Stomach (tissue), 9 donors: ENCODE data around the gene NUAK1. TPM values are rescaled to one million over a fixed set of nuclear protein-coding genes. Genes with fewer than 3 reads are reported as not detected.
"Not testable (repeated sequence)": the region's sequence is repeated elsewhere in the genome, so short reads cannot be mapped to it uniquely, and the experiment has no call there.

ENCODE experiments used
- DNase-seq, 2 donors: peaks; one replicate each; pipeline versions ENCODE4 v3.0.0 to v3.0.0-alpha.2; 2013 to 2019
- H3K27ac ChIP-seq, 5 donors: fragments of 200-600 bp in 4 of 5; sonication (generic) in 4 of 5; one replicate each; pipeline ENCODE4 v1.5.1; 2013 to 2019; ENCODE audit warnings: mild to moderate bottlenecking in 1 of 5, moderate library complexity in 1 of 5
- H3K27me3 ChIP-seq, 3 donors: fragments of 200-600 bp; sonication (generic); one replicate each; pipeline ENCODE4 v1.5.1; 2017 to 2019; ENCODE audit warnings: mixed run types in 1 of 3
- H3K36me3 ChIP-seq, 4 donors: fragments of 200-600 bp; sonication (generic); 1 replicate in 3 of 4; 2 replicates in 1 of 4; pipeline ENCODE4 v1.5.1; 2016 to 2019
- H3K4me1 ChIP-seq, 4 donors: fragments of 200-600 bp; sonication (generic); one replicate each; pipeline ENCODE4 v1.5.1; 2016 to 2019
- H3K4me3 ChIP-seq, 4 donors: fragments of 200-600 bp; sonication (generic) in 3 of 4; one replicate each; pipeline ENCODE4 v1.5.1; 2016 to 2019; ENCODE audit warnings: mild to moderate bottlenecking in 1 of 4
- H3K9me3 ChIP-seq, 4 donors: fragments of 200-600 bp; sonication (generic); one replicate each; pipeline ENCODE4 v1.5.1; 2016 to 2019
- CTCF ChIP-seq, 7 experiments: fragments of 450-650 bp in 4 of 7; fragments of 200-600 bp in 3 of 7; sonication (generic) in 3 of 7; IDR thresholded peaks; one replicate each; pipeline ENCODE4 v1.5.1; 2016 to 2019; ENCODE audit warnings: antibody characterized with exemption in 7 of 7, control low read depth in 2 of 7, mild to moderate bottlenecking in 1 of 7
- EP300 ChIP-seq: sonication (generic); formaldehyde crosslinking; IDR thresholded peaks from one replicate; pipeline ENCODE4 v1.6.1; 2017; ENCODE audit warnings: antibody characterized with exemption
- POLR2A ChIP-seq, 4 donors: fragments of 450-650 bp; IDR thresholded peaks; one replicate each; pipeline ENCODE4 v1.6.1; 2016; ENCODE audit warnings: antibody characterized with exemption in 4 of 4, control low read depth in 2 of 4, mild to moderate bottlenecking in 1 of 4, moderate library complexity in 1 of 4
- POLR2AphosphoS5 ChIP-seq, 3 donors: sonication (generic); formaldehyde crosslinking; IDR thresholded peaks; one replicate each; pipeline ENCODE4 v1.6.1; 2016; ENCODE audit warnings: antibody characterized with exemption in 3 of 3
- WGBS, 5 donors: extraction: QIAGEN DNeasy Blood & Tissue Kit in 3 of 5; methylation state at CpG; one replicate each; pipeline versions ENCODE4 v1.1.5 to v1.1.7; 2013 to 2018; 5-methylcytosine and 5-hydroxymethylcytosine counted together
- intact Hi-C: fragments of 100-400 bp; cut with DNase I; formaldehyde crosslinking; loops from one replicate; pipeline ENCODE4 v1.15.1; 2023; ENCODE audit warnings: low total_unique reads
- polyA plus RNA-seq, 3 donors: library from polyadenylated mRNA; stranded (reverse); fragments of 200-250 nt; gene quantifications; one replicate each; pipeline ENCODE4 v1.2.3, GENCODE V29; 2013
- total RNA-seq, 5 donors: library from RNA; depleted of rRNA; stranded (reverse); fragments of >200 nt; gene quantifications; one replicate each; pipeline versions ENCODE4 v1.1.0 to v1.2.3, GENCODE V29; 2014 to 2016
- donor health status: healthy with polysubstance abuse.
- donor health status: Bipolar disorder and iron deficiency.
- donor health status: healthy.

The NUAK1 gene
- total and polyA plus RNA-seq, 8 donors = 0.58 to 79.0 (median 4.3) TPM

GRCh38 chr12:106021516-106021915, 117.2 kb downstream of the NUAK1 start:
- 13 to 50% (median 28%) methylated on average over 5 of the region's 5 CpGs for WGBS, 5 donors
- no peaks in the 10 kb centered on the region for H3K36me3 ChIP-seq
- DNase-seq = peak in 1 of 2 donors; percentile 16
- H3K27ac ChIP-seq = no peak overlapping the region
- H3K4me1 ChIP-seq = peaks cover 0 to 11% (median 8%) of the 10 kb centered on the region in 4 donors
- no peak overlapping the region for H3K4me3 ChIP-seq
- no peak for TF ChIP-seq CTCF (IDR thresholded peaks at IDR 0.05)
- TF ChIP-seq POLR2AphosphoS5 (IDR thresholded peaks at IDR 0.05) = no peak
- TF ChIP-seq POLR2A (IDR thresholded peaks at IDR 0.05) = no peak
- intact Hi-C loops = no loop called here
- H3K27me3 ChIP-seq = peaks cover 0 to under 1% (median 0%) of the 10 kb centered on the region in 3 donors
- peaks cover 0 to 17% (median 7%) of the 10 kb centered on the region in 4 donors for H3K9me3 ChIP-seq

GRCh38 chr12:106020736-106021135, 118.0 kb downstream of the NUAK1 start:
- TF ChIP-seq EP300 = no peak
- no peak for TF ChIP-seq POLR2AphosphoS5 (IDR thresholded peaks at IDR 0.05)
- TF ChIP-seq POLR2A (IDR thresholded peaks at IDR 0.05) = no peak
- no peak for TF ChIP-seq CTCF (IDR thresholded peaks at IDR 0.05)
- H3K4me3 ChIP-seq = no peak overlapping the region
- H3K36me3 ChIP-seq = no peaks in the 10 kb centered on the region
- intact Hi-C loops = no loop called here
- no peak overlapping the region for H3K27ac ChIP-seq
- no peaks in the 10 kb centered on the region for H3K27me3 ChIP-seq
- peaks cover 0 to 11% (median 8%) of the 10 kb centered on the region in 4 donors for H3K4me1 ChIP-seq
- no peak for DNase-seq
- 53 to 81% (median 67%) methylated on average over 3 of the region's 3 CpGs for WGBS, 5 donors
- H3K9me3 ChIP-seq = peaks cover 0 to 17% (median 7%) of the 10 kb centered on the region in 4 donors

DNA sequence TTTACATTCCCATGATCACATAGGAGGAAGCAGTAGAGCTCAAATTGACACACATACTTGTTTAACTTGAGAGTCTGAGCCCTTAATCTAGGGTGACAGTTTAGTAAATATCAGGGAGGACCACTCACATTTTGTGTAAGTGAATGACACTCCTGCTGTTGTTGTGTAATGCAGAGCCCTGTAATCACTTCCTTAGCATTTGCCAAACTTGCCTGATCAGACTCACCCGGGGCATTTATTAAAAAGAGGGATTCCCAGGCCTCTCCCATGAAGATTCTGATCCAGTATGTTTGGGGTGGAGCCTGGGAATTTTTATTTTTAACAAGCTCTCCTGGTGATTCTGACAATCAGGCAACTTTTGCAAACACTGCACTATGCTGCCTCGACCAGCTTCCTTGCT, 119.6 kb downstream of the NUAK1 start:
- H3K9me3 ChIP-seq = peaks cover 0 to 17% (median 7%) of the 10 kb centered on the region in 4 donors
- no peak overlapping the region for H3K4me3 ChIP-seq
- no peaks in the 10 kb centered on the region for H3K27me3 ChIP-seq
- no peak for DNase-seq
- H3K36me3 ChIP-seq = no peaks in the 10 kb centered on the region
- WGBS, 5 donors = 56 to 78% (median 70%) methylated on average over 2 of the region's 2 CpGs
- H3K27ac ChIP-seq = no peak overlapping the region
- no peak for TF ChIP-seq EP300
- no peak for TF ChIP-seq CTCF (IDR thresholded peaks at IDR 0.05)
- no peak for TF ChIP-seq POLR2AphosphoS5 (IDR thresholded peaks at IDR 0.05)
- no peak for TF ChIP-seq POLR2A (IDR thresholded peaks at IDR 0.05)
- intact Hi-C loops = no loop called here
- H3K4me1 ChIP-seq = peaks cover 0 to 11% (median 8%) of the 10 kb centered on the region in 4 donors

- no peaks in the 10 kb centered on the region for H3K27me3 ChIP-seq
- no peak overlapping the region for H3K27ac ChIP-seq
- intact Hi-C loops = no loop called here
- peaks cover 0 to 11% (median 8%) of the 10 kb centered on the region in 4 donors for H3K4me1 ChIP-seq
- peaks cover 0 to 17% (median 7%) of the 10 kb centered on the region in 4 donors for H3K9me3 ChIP-seq
- no peaks in the 10 kb centered on the region for H3K36me3 ChIP-seq
- DNase-seq = no peak
- H3K4me3 ChIP-seq = no peak overlapping the region
- TF ChIP-seq CTCF (IDR thresholded peaks at IDR 0.05) (no peak), EP300 (no peak), POLR2AphosphoS5 (IDR thresholded peaks at IDR 0.05) (no peak), POLR2A (IDR thresholded peaks at IDR 0.05) (no peak)
- WGBS, 5 donors = 83 to 100% (median 88%) methylated on average over 1 of the region's 1 CpG
Measured at GRCh38 chr12:106018286-106018685, 120.5 kb downstream of the NUAK1 start.

- H3K9me3 ChIP-seq = peaks cover 0 to 17% (median 7%) of the 10 kb centered on the region in 4 donors
- 94 to 97% (median 95%) methylated on average over 7 of the region's 7 CpGs for WGBS, 5 donors
- H3K27me3 ChIP-seq, H3K27ac ChIP-seq, intact Hi-C loops, H3K4me3 ChIP-seq, DNase-seq, H3K36me3 ChIP-seq: not testable (repeated sequence)
- H3K4me1 ChIP-seq = peaks cover 0 to 11% (median 4%) of the 10 kb centered on the region in 4 donors
Measured at GRCh38 chr12:106016601-106017278, 122.0 kb downstream of the NUAK1 start.
